ENCODE results near the gene BMF.

- TF ChIP-seq, protein P1, sequence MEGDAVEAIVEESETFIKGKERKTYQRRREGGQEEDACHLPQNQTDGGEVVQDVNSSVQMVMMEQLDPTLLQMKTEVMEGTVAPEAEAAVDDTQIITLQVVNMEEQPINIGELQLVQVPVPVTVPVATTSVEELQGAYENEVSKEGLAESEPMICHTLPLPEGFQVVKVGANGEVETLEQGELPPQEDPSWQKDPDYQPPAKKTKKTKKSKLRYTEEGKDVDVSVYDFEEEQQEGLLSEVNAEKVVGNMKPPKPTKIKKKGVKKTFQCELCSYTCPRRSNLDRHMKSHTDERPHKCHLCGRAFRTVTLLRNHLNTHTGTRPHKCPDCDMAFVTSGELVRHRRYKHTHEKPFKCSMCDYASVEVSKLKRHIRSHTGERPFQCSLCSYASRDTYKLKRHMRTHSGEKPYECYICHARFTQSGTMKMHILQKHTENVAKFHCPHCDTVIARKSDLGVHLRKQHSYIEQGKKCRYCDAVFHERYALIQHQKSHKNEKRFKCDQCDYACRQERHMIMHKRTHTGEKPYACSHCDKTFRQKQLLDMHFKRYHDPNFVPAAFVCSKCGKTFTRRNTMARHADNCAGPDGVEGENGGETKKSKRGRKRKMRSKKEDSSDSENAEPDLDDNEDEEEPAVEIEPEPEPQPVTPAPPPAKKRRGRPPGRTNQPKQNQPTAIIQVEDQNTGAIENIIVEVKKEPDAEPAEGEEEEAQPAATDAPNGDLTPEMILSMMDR (IDR thresholded peaks at IDR 0.05) = no peak
- TF ChIP-seq POLR2A (IDR thresholded peaks at IDR 0.05) = no peak
These were observed 12.4 kb downstream of the BMF start for GRCh38 chr15:40096094-40096891.

Measured in prostate gland (tissue), 2 donors.